Endothelial cell of umbilical vein (primary cell): ENCODE measurements around the gene SRCIN1. TPM values are rescaled to one million over a fixed set of nuclear protein-coding genes. Genes with fewer than 3 reads are reported as not detected.

Experiments used
- BruUV-seq: library from RNA; stranded (reverse); fragments of 400-500 nt; replicated peaks from 2 replicates; lab custom pipeline; 2021; lab: Mats Ljungman, UMichigan
- CTCF ChIA-PET: fragments of 300-600, 350-600 bp; sonication (Branson Sonifier 250); formaldehyde crosslinking; loops from one replicate; lab custom pipeline; 2021; ENCODE audit warnings: antibody characterized with exemption, inconsistent platforms; lab: Charles Lee
- POLR2A ChIA-PET: fragments of 300-600, 350-600 bp; sonication (Branson Sonifier 250); formaldehyde crosslinking; loops from one replicate; lab custom pipeline; 2021; ENCODE audit warnings: antibody characterized with exemption, inconsistent platforms; lab: Charles Lee
- DNase-seq: peaks from one replicate; pipeline ENCODE4 v3.0.0-alpha.2; 2011; ENCODE audit warnings: low read depth, low spot score
- FAIRE-seq: peaks from 2 replicates; lab custom pipeline; 2011; peaks lifted over from hg19 to GRCh38; lab: Jason Lieb, UNC
- H2AFZ ChIP-seq: 2 replicates; pipeline ENCODE4 v1.6.0; 2012; ENCODE audit warnings: low read depth, low read length, control low read depth, inconsistent platforms
- H3K27ac ChIP-seq: 2 replicates; pipeline ENCODE4 v1.5.1; 2011; ENCODE audit warnings: low read depth, mild to moderate bottlenecking, control low read depth, low read length, moderate library complexity; ENCODE audit not compliant: insufficient read depth
- H3K27me3 ChIP-seq, 2 experiments: 2 replicates each; pipeline versions ENCODE4 v1.6.0 to v1.6.1; 2011; ENCODE audit warnings: low read length in 2 of 2, mixed read lengths in 1 of 2; ENCODE audit not compliant: control insufficient read depth in 2 of 2, insufficient read depth in 2 of 2
- H3K36me3 ChIP-seq, 2 experiments: 2 replicates in 1 of 2; 3 replicates in 1 of 2; pipeline ENCODE4 v1.5.1; 2011; ENCODE audit warnings: low read length in 2 of 2, mild to moderate bottlenecking in 1 of 2, moderate library complexity in 1 of 2; ENCODE audit not compliant: control insufficient read depth in 2 of 2, insufficient read depth in 2 of 2; ENCODE audit errors: extremely low read depth in 1 of 2
- H3K4me1 ChIP-seq: 3 replicates; pipeline ENCODE4 v1.5.1; 2011; ENCODE audit warnings: mild to moderate bottlenecking, low read length; ENCODE audit not compliant: control insufficient read depth, insufficient read depth; ENCODE audit errors: extremely low read depth
- H3K4me2 ChIP-seq: 2 replicates; pipeline ENCODE4 v1.6.1; 2011; ENCODE audit warnings: low read length, control low read depth, mixed read lengths; ENCODE audit not compliant: insufficient read depth
- H3K4me3 ChIP-seq, 3 experiments: fragments of 200-600 bp in 1 of 3; sonication (generic), shearing (Covaris generic) in 1 of 3; replicated peaks in 1 of 3; 2 replicates each; pipeline ENCODE4 v1.5.1; 2011 to 2016; ENCODE audit warnings: control low read depth in 3 of 3, low read length in 3 of 3, mild to moderate bottlenecking in 2 of 3, inconsistent platforms in 1 of 3, low read depth in 1 of 3, moderate library complexity in 1 of 3; ENCODE audit not compliant: insufficient read depth in 1 of 3
- H3K79me2 ChIP-seq: 2 replicates; pipeline ENCODE4 v1.6.0; 2012; ENCODE audit warnings: low read length, inconsistent platforms; ENCODE audit not compliant: control insufficient read depth, insufficient read depth
- H3K9ac ChIP-seq: replicated peaks from 2 replicates; pipeline ENCODE3; 2011; ENCODE audit warnings: low read length, control low read depth; ENCODE audit not compliant: insufficient read depth; ENCODE audit errors: extremely low read depth
- H3K9me1 ChIP-seq: replicated peaks from 3 replicates; pipeline ENCODE4 v1.6.0; 2011; ENCODE audit warnings: mild to moderate bottlenecking, low read length; ENCODE audit not compliant: control insufficient read depth, insufficient read depth; ENCODE audit errors: extremely low read depth
- H3K9me3 ChIP-seq: replicated peaks from 2 replicates; pipeline ENCODE4 v1.5.1; 2012; ENCODE audit warnings: low read length, inconsistent platforms; ENCODE audit not compliant: control insufficient read depth, insufficient read depth
- H4K20me1 ChIP-seq: replicated peaks from 2 replicates; pipeline ENCODE3; 2011; ENCODE audit warnings: mild to moderate bottlenecking, low read length; ENCODE audit not compliant: control insufficient read depth, insufficient read depth; ENCODE audit errors: extremely low read depth
- CTCF ChIP-seq, 2 donors: IDR thresholded peaks; 1 replicate in 1 of 2; 2 replicates in 1 of 2; pipeline ENCODE4 v1.5.1; 2011; ENCODE audit warnings: low read length in 2 of 2, mild to moderate bottlenecking in 2 of 2, moderate library complexity in 2 of 2, control low read depth in 1 of 2, inconsistent platforms in 1 of 2, low read depth in 1 of 2; ENCODE audit not compliant: insufficient read depth in 1 of 2; ENCODE audit errors: extremely low read depth in 1 of 2
- EZH2 ChIP-seq: IDR thresholded peaks from 2 replicates; pipeline ENCODE4 v1.6.1; 2012; ENCODE audit warnings: borderline replicate concordance, low read depth, mild to moderate bottlenecking, moderate library complexity, low read length, inconsistent platforms; ENCODE audit not compliant: severe bottlenecking
- FOS ChIP-seq: IDR thresholded peaks from 2 replicates; pipeline ENCODE4 v1.6.1; 2011; ENCODE audit warnings: mild to moderate bottlenecking, low read length, moderate library complexity, borderline replicate concordance; ENCODE audit not compliant: insufficient read depth
- GATA2 ChIP-seq: IDR thresholded peaks from 2 replicates; pipeline ENCODE4 v1.7.0; 2011; ENCODE audit warnings: low read depth, mild to moderate bottlenecking, moderate library complexity, mixed read lengths, low read length; ENCODE audit not compliant: insufficient read length, insufficient read depth
- JUN ChIP-seq: IDR thresholded peaks from 2 replicates; pipeline ENCODE4 v1.6.1; 2011; ENCODE audit warnings: borderline replicate concordance, low read depth; ENCODE audit not compliant: insufficient read length, insufficient read depth
- MYC ChIP-seq: IDR thresholded peaks from one replicate; pipeline ENCODE4 v1.6.1; 2011; ENCODE audit warnings: mild to moderate bottlenecking, low read depth, low read length
- POLR2A ChIP-seq: IDR thresholded peaks from 2 replicates; pipeline ENCODE4 v1.6.1; 2012; ENCODE audit warnings: low read depth, mild to moderate bottlenecking, control low read depth, low read length
- POLR2AphosphoS5 ChIP-seq: IDR thresholded peaks from 2 replicates; pipeline ENCODE4 v1.6.1; 2012; ENCODE audit warnings: low read depth, mild to moderate bottlenecking, control low read depth, low read length, moderate library complexity; ENCODE audit not compliant: insufficient read depth
- dilution Hi-C: fragments of 300-500 bp; cut with MboI; formaldehyde crosslinking; loops from one replicate; pipeline ENCODE4 v1.15.0; 2019; ENCODE audit warnings: low sequenced_read_pairs; ENCODE audit not compliant: extremely low pct_ligation_motif_present
- intact Hi-C: fragments of 100-400 bp; cut with micrococcal nuclease; formaldehyde crosslinking; loops from one replicate; pipeline ENCODE4 v1.10.0; 2022
- polyA plus RNA-seq, 4 experiments: library from polyadenylated mRNA; depleted of rRNA in 3 of 4; stranded (reverse) in 3 of 4; unstranded in 1 of 4; fragments of >200 nt; gene quantifications; 2 replicates each; pipeline versions ENCODE4 v1.2.1 to v1.2.3, GENCODE V29; 2011 to 2012; ENCODE audit warnings: missing spikeins in 1 of 4
- total RNA-seq: library from RNA; stranded (reverse); gene quantifications from 2 replicates; pipeline ENCODE4 v1.2.3, GENCODE V29; 2021
- TF ChIP-seq, protein P1 (sequence below): IDR thresholded peaks from 2 replicates; pipeline ENCODE4 v1.6.1; 2011; ENCODE audit not compliant: insufficient read depth, insufficient read length

Gene SRCIN1
- total and polyA plus RNA-seq, 2 donors (not counting 3 experiments of a cell fraction or from before 2014, with no cell fraction given) = 0.15 to 0.35 TPM

GRCh38 chr17:38550661-38551060 is 55.1 kb downstream of the SRCIN1 start:
- dilution Hi-C loops = no loop called here
- Histone ChIP-seq H3K27me3 (peaks cover 0 to 16% of the 10 kb centered on the region in 2 experiments), H2AFZ (no peak overlapping the region), H3K79me2 (no peaks in the 10 kb centered on the region), H3K9me3 (no peaks in the 10 kb centered on the region), H3K9me1 (no peaks in the 10 kb centered on the region), H3K9ac (no peak overlapping the region), H3K4me1 (no peaks in the 10 kb centered on the region), H4K20me1 (no peaks in the 10 kb centered on the region), H3K36me3 (no peaks in the 10 kb centered on the region), H3K27ac (no peak overlapping the region), H3K4me3 (no peak overlapping the region), H3K4me2 (no peak overlapping the region)
- ChIA-PET POLR2A (no interaction called here), CTCF (interaction anchor here (1.1 to 1.7 kb wide), 2 partner anchors 8 to 41 kb away, joined by 4 to 14 read pairs; no protein-coding TSS in a partner anchor)
- DNase-seq (no peak), FAIRE-seq (no peak)
- no TSS peak for BruUV-seq
- TF ChIP-seq MYC (no peak), JUN (no peak), POLR2AphosphoS5 (no peak), FOS (no peak), GATA2 (no peak), POLR2A (no peak), EZH2 (no peak), CTCF (IDR thresholded peaks at IDR 0.05; ENCODE audit: extremely low read depth in 1 of 2, insufficient read depth in 1 of 2, low read depth in 1 of 2, low read length in 2 of 2) (no peak)
- TF ChIP-seq, protein P1, sequence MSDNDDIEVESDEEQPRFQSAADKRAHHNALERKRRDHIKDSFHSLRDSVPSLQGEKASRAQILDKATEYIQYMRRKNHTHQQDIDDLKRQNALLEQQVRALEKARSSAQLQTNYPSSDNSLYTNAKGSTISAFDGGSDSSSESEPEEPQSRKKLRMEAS = no peak
- intact Hi-C loops = no loop called here
